HG03103 (cell line): ENCODE results near the gene ZNF197.
"Not testable (repeated sequence)": the region's sequence is repeated elsewhere in the genome, so short reads cannot be mapped to it uniquely, and the experiment has no call there.

Source experiments
- ATAC-seq: cut with Tn5 transposase; IDR thresholded peaks from one replicate; pipeline ENCODE4 v1.9.1; 2021; ENCODE audit warnings: low read depth; ENCODE audit not compliant: unreplicated experiment

The ZNF197 gene

GRCh38 chr3:44624749-44625480 lies at the start of gene ZNF197:
Gene ZNF197, plus strand, starts transcription at chr3:44625036. Its CDS starts 4,119 bp downstream, at chr3:44629155.
- peak; percentile 89 for ATAC-seq

- ATAC-seq: no peak
Measured at GRCh38 chr3:44576613-44577012, 48.2 kb upstream of the ZNF197 start.

GRCh38 chr3:44577354-44577952 lies 47.4 kb upstream of the ZNF197 start:
- ATAC-seq: not testable (repeated sequence)

GRCh38 chr3:44578316-44578715 lies 46.5 kb upstream of the ZNF197 start:
- ATAC-seq: not testable (repeated sequence)

GRCh38 chr3:44578924-44579515 lies 45.8 kb upstream of the ZNF197 start:
- ATAC-seq: not testable (repeated sequence)

- ATAC-seq: not testable (repeated sequence)
Measured at GRCh38 chr3:44579749-44580148, 45.1 kb upstream of the ZNF197 start.

GRCh38 chr3:44580971-44581370 lies 43.9 kb upstream of the ZNF197 start:
- ATAC-seq: not testable (repeated sequence)

- peak; percentile 73 for ATAC-seq
Measured at GRCh38 chr3:44584646-44585501, 40.0 kb upstream of the ZNF197 start, which contains the start of gene ZNF660. Gene ZNF660, plus strand, starts transcription at chr3:44584964. Its CDS starts 9,230 bp downstream, at chr3:44594194.

GRCh38 chr3:44596621-44597020 lies 28.2 kb upstream of the ZNF197 start:
- no peak for ATAC-seq

GRCh38 chr3:44601749-44602148 lies 23.1 kb upstream of the ZNF197 start:
- ATAC-seq: no peak

- ATAC-seq: no peak
Measured at GRCh38 chr3:44612678-44613077, 12.2 kb upstream of the ZNF197 start.

GRCh38 chr3:44628716-44629115 lies 3.9 kb downstream of the ZNF197 start:
- no peak for ATAC-seq

GRCh38 chr3:44632193-44632592 lies 7.4 kb downstream of the ZNF197 start:
- no peak for ATAC-seq

GRCh38 chr3:44642337-44642736 lies 17.5 kb downstream of the ZNF197 start:
- ATAC-seq: no peak

- no peak for ATAC-seq
Measured at GRCh38 chr3:44643024-44643423, 18.2 kb downstream of the ZNF197 start.

GRCh38 chr3:44647771-44648170 lies 22.9 kb downstream of the ZNF197 start:
- ATAC-seq: no peak

- peak; percentile 89 for ATAC-seq
Measured at GRCh38 chr3:44648564-44649229, 23.9 kb downstream of the ZNF197 start, which contains the start of gene ZNF35. Gene ZNF35, plus strand, starts transcription at chr3:44648732. Its CDS starts 2,336 bp downstream, at chr3:44651068.

- ATAC-seq: no peak
Measured at GRCh38 chr3:44649709-44650108, 24.9 kb downstream of the ZNF197 start.

- no peak for ATAC-seq
Measured at GRCh38 chr3:44654039-44654438, 29.2 kb downstream of the ZNF197 start.

GRCh38 chr3:44659015-44659414 lies 34.2 kb downstream of the ZNF197 start:
- ATAC-seq: no peak
